ENCODE results near the gene PDE9A.
A peak's percentile ranks its signal among the peaks of the same experiment; 100 is the strongest.

The PDE9A gene

DNA sequence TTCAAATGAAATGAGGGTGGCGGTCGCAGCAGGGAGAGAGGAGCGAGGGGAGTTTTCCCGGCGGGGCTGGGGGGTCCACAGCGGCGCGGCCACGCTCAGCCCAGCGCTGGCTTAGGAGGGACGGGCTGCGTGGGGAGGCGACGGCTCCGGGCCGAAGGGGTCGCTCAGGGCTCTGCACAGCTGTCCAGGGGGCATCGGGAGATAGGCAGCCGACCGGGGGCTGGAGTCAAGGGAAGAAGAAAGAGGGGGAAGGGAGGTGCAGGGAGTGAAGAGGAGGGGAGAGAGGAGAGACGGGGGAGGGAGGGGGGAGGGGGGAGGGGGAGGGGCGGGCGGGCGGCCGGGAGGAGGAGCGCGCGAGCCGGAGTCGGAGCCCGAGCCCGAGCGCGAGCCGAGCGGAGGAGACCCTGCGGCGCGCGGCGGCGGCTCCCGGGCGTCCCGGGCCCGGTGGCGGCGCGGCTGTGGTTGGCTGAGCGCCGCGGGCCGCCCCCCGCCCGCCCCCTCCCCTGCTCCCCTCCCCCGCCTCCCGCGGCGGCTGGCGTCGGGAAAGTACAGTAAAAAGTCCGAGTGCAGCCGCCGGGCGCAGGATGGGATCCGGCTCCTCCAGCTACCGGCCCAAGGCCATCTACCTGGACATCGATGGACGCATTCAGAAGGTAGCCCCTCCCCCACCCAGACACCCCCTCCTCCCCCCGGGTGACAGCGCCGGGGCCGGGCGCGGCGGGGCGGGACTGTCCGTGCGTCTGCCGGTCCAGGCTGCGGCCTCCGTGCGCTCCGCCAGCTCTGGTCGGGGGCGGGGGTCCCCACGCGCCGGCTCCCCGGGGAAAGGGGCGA is at the start of gene PDE9A:
PDE9A (plus strand) TSS at position 391 of the 831 bp plus-strand sequence; CDS start at position 585, 194 bp downstream.
- peak within 1 kb of the TSS; percentile 16 for H3K4me3 ChIP-seq (ENCODE audit: low read depth, low read length)
- TF ChIP-seq, protein P1, sequence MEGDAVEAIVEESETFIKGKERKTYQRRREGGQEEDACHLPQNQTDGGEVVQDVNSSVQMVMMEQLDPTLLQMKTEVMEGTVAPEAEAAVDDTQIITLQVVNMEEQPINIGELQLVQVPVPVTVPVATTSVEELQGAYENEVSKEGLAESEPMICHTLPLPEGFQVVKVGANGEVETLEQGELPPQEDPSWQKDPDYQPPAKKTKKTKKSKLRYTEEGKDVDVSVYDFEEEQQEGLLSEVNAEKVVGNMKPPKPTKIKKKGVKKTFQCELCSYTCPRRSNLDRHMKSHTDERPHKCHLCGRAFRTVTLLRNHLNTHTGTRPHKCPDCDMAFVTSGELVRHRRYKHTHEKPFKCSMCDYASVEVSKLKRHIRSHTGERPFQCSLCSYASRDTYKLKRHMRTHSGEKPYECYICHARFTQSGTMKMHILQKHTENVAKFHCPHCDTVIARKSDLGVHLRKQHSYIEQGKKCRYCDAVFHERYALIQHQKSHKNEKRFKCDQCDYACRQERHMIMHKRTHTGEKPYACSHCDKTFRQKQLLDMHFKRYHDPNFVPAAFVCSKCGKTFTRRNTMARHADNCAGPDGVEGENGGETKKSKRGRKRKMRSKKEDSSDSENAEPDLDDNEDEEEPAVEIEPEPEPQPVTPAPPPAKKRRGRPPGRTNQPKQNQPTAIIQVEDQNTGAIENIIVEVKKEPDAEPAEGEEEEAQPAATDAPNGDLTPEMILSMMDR (IDR thresholded peaks at IDR 0.05; ENCODE audit: low read depth, low read length, missing control alignments): no peak
- DNase-seq (ENCODE audit: low read depth): no peak
- in situ Hi-C loops (cut with HindIII; ENCODE audit: low sequenced_read_pairs): no loop called here

DNA sequence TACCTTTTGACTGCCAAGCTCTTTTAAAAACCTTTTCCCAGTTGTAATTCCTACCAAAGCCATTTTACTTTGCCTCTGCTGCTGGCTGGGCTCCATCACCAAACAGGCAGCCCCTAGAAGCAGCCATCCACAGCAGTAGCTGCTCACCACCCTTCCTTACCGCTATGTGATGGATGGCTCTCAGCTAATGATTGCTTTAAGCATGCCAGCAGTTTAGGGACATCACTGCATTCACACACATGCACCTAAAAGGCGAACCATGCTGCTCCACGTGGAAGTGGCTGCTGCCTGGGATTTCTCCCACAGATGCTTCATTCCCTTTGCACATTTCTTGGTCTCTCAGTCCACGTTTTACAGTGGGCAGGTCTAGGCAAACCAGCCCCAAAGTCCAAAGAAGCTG is 46.3 kb upstream of the PDE9A start:
- in situ Hi-C loops (cut with HindIII; ENCODE audit: low sequenced_read_pairs): no loop called here
- no peak for DNase-seq (ENCODE audit: low read depth)
- no peak overlapping the region for H3K4me3 ChIP-seq (ENCODE audit: low read depth, low read length)
- TF ChIP-seq, protein P1 (IDR thresholded peaks at IDR 0.05; ENCODE audit: low read depth, low read length, missing control alignments): no peak

DNA sequence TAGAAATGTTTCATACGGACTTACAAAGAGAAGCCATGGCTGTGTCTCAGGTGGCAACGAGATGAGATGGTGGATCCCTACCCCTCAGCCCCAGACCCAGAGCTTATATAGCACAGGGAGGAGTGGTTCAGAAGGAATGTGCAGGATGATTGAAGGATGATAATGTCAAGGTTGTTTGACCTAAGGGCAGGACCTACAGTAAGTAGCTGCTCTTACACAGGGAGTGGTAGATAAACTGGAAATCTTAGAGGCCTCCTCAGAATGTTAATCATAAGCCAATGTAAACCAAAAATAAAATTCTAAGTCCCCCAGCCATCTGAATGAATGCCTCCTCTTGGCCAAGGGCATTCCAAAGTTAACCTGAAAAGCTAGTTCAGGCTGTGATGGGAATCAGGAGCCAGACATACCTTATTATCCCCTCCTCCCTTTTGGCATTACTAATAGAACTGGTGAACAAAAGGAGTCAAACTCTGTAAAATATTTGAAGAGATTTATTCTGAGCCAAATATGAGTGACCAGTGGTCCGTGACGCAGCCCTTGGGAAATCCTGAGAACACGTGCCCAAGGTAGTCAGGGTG is 45.8 kb upstream of the PDE9A start:
- TF ChIP-seq, protein P1 (IDR thresholded peaks at IDR 0.05; ENCODE audit: low read depth, low read length, missing control alignments): no peak
- DNase-seq (ENCODE audit: low read depth): no peak
- H3K4me3 ChIP-seq (ENCODE audit: low read depth, low read length): no peak overlapping the region
- in situ Hi-C loops (cut with HindIII; ENCODE audit: low sequenced_read_pairs): no loop called here

DNA sequence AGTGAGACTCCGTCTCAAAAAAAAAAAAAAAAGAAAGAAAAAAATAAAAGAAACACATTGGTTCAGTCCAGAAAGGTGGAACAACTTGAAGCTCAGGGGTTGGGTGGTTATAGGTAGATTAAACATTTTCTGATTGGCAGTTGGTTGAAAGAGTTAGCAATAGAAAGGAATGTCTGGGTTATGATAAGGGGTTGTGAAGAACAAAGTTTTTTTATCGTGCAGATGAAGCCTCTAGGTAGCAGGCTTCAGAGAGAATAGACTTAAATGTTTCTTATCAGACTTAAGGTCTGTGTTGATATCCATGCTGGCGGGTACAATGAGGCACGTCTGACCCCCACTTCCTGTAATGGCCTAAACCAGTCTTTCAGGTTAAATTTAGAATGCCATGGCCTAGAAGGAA is 45.0 kb upstream of the PDE9A start:
- DNase-seq (ENCODE audit: low read depth): no peak
- in situ Hi-C loops (cut with HindIII; ENCODE audit: low sequenced_read_pairs): no loop called here
- H3K4me3 ChIP-seq (ENCODE audit: low read depth, low read length): no peak overlapping the region
- TF ChIP-seq, protein P1 (IDR thresholded peaks at IDR 0.05; ENCODE audit: low read depth, low read length, missing control alignments): no peak

DNA sequence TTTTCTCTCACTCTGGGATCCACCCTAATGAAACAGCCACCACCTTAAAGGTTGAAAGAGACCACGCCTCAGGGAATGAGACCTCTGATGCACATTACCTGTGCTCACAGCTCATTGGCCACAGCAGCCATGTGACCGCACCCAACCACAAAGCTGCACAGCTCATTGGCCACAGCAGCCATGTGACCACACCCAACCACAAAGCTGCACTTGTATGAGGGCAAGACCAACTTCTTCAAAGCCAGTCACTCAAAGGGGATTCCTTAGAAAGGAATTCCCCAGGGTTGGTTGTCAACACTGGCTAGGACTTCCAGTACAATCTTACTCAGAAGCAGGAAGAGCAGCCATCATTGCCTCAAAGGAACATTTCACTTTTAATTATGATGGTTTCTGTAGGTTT is 43.6 kb upstream of the PDE9A start:
- in situ Hi-C loops (cut with HindIII; ENCODE audit: low sequenced_read_pairs): loop anchor here (10.0 kb wide), 1 partner anchor 125 kb away; no protein-coding TSS in a partner anchor
- no peak overlapping the region for H3K4me3 ChIP-seq (ENCODE audit: low read depth, low read length)
- DNase-seq (ENCODE audit: low read depth): no peak
- TF ChIP-seq, protein P1 (IDR thresholded peaks at IDR 0.05; ENCODE audit: low read depth, low read length, missing control alignments): no peak

DNA sequence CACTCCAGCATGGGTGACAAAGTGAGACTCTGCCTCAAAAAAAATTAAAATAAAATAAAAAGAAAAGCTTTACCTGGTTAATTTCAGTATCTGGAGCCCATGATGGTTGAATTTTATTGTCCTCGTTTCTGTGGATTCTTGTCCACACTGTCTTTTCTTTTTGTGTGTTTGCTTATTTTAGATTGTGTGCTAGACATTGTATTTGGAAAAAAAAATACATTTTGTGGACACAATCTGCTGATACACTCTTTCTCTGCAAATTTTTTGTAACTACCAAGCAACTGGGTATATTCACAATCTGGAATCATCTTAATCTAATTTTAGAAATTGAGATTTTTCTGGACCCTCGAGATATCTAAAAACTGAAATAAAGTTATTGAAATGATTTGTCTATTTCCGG is 41.6 kb upstream of the PDE9A start:
- H3K4me3 ChIP-seq (ENCODE audit: low read depth, low read length): no peak overlapping the region
- no peak for DNase-seq (ENCODE audit: low read depth)
- TF ChIP-seq, protein P1 (IDR thresholded peaks at IDR 0.05; ENCODE audit: low read depth, low read length, missing control alignments): no peak
- in situ Hi-C loops (cut with HindIII; ENCODE audit: low sequenced_read_pairs): loop anchor here (10.0 kb wide), 1 partner anchor 123 kb away; no protein-coding TSS in a partner anchor

All from astrocyte of the cerebellum (primary cell).